HCT116 (cell line): ENCODE results near the gene FNDC3A.

ENCODE experiments used
- POLR2A ChIP-seq: IDR thresholded peaks from 2 replicates; pipeline ENCODE4 v1.7.0; 2011; ENCODE audit warnings: borderline replicate concordance; ENCODE audit not compliant: insufficient read depth, insufficient read length; ENCODE audit errors: extremely low read depth
- SIN3A ChIP-seq: IDR thresholded peaks from 2 replicates; pipeline ENCODE4 v1.6.1; 2012; ENCODE audit warnings: low read depth
- ZNF274 ChIP-seq: fragments of 200-500 bp; sonication (Bioruptor generic); IDR thresholded peaks from 2 replicates; pipeline ENCODE4 v1.6.1; 2014; ENCODE audit warnings: mild to moderate bottlenecking, low read depth, low read length, inconsistent platforms
- TF ChIP-seq, protein P1 (sequence below), 3 experiments: fragments of 200-600 bp in 1 of 3; sonication (generic) in 1 of 3; IDR thresholded peaks in 2 of 3; conservative IDR thresholded peaks in 1 of 3; 2 replicates each; pipeline ENCODE4 v1.5.1; 2012 to 2017; ENCODE audit warnings: low read depth in 2 of 3, low read length in 2 of 3, antibody characterized with exemption in 1 of 3, borderline replicate concordance in 1 of 3, control low read depth in 1 of 3, mild to moderate bottlenecking in 1 of 3, mixed read lengths in 1 of 3, mixed run types in 1 of 3, moderate library complexity in 1 of 3; ENCODE audit not compliant: insufficient read depth in 1 of 3

DNA sequence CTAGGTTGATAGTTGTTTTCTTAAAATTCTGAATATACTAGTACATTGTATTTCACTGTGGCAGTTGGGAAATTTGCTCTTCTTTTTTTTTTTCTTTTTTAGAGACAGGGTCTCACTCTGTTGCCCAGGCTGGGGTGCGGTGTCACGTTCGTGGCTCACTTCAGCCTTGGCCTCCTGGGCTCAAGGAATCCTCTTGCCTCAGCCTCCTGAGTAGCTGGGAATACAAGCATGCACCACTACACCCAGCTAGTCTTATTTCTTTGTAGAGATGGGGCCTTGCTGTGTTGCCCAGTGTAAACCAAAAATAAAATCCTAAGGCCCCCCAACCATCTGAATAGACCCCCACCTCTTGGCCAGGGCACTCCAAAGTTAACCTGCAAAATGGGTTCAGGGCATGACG, 79.3 kb downstream of the FNDC3A start:
- TF ChIP-seq POLR2A = no peak
- no peak for TF ChIP-seq SIN3A
- TF ChIP-seq, protein P1, sequence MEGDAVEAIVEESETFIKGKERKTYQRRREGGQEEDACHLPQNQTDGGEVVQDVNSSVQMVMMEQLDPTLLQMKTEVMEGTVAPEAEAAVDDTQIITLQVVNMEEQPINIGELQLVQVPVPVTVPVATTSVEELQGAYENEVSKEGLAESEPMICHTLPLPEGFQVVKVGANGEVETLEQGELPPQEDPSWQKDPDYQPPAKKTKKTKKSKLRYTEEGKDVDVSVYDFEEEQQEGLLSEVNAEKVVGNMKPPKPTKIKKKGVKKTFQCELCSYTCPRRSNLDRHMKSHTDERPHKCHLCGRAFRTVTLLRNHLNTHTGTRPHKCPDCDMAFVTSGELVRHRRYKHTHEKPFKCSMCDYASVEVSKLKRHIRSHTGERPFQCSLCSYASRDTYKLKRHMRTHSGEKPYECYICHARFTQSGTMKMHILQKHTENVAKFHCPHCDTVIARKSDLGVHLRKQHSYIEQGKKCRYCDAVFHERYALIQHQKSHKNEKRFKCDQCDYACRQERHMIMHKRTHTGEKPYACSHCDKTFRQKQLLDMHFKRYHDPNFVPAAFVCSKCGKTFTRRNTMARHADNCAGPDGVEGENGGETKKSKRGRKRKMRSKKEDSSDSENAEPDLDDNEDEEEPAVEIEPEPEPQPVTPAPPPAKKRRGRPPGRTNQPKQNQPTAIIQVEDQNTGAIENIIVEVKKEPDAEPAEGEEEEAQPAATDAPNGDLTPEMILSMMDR (IDR thresholded peaks at IDR 0.05 in 2 of 3, conservative IDR thresholded peaks at IDR 0.05 in 1 of 3; ENCODE audit: borderline replicate concordance in 1 of 3, insufficient read depth in 1 of 3, low read depth in 2 of 3, low read length in 2 of 3) = no peak
- TF ChIP-seq ZNF274 = no peak
